K562 (cell line): ENCODE data around the gene NKIRAS2.

Experiments
- CTCF ChIP-seq, 3 experiments: IDR thresholded peaks in 2 of 3; conservative IDR thresholded peaks in 1 of 3; 2 replicates each; pipeline ENCODE4 v1.5.1; 2011 to 2012; ENCODE audit warnings: low read length in 3 of 3, mild to moderate bottlenecking in 3 of 3, control low read depth in 2 of 3, improper control_type of control experiment in 1 of 3, inconsistent platforms in 1 of 3, low read depth in 1 of 3, mixed read lengths in 1 of 3, moderate library complexity in 1 of 3; ENCODE audit not compliant: insufficient read depth in 2 of 3
- NR2C2 ChIP-seq, 2 experiments: fragments of 200-800 bp in 1 of 2; sonication (Bioruptor generic) in 1 of 2; sonication (generic) in 1 of 2; formaldehyde crosslinking in 1 of 2; IDR thresholded peaks; 2 replicates each; pipeline versions ENCODE4 v1.6.1 to v1.8.0; 2016 to 2022; ENCODE audit warnings: mild to moderate bottlenecking in 1 of 2, missing compliant biosample characterization in 1 of 2, missing genetic modification characterization in 1 of 2, missing genetic modification reagents in 1 of 2
- PATZ1 ChIP-seq: fragments of 250-450 bp; sonication (Bioruptor Pico); IDR thresholded peaks from 2 replicates; pipeline ENCODE4 v1.5.0; 2020; ENCODE audit warnings: mild to moderate bottlenecking, borderline replicate concordance
- TAF15 ChIP-seq: fragments of 200-400 bp; formaldehyde crosslinking; IDR thresholded peaks from 2 replicates; pipeline ENCODE4 v1.6.1; 2017; ENCODE audit warnings: mild to moderate bottlenecking, low read depth, low read length, moderate library complexity
- ZNF121 ChIP-seq: sonication (generic); formaldehyde crosslinking; conservative IDR thresholded peaks from 2 replicates; pipeline ENCODE4 v1.8.0; 2022; ENCODE audit warnings: missing genetic modification reagents

GRCh38 chr17:42018339-42018738 is 1.6 kb upstream of the NKIRAS2 start:
- TF ChIP-seq PATZ1 (CRISPR knock-in tag), result no peak
- no peak for TF ChIP-seq ZNF121 (CRISPR knock-in tag)
- TF ChIP-seq CTCF (IDR thresholded peaks at IDR 0.05 in 2 of 3, conservative IDR thresholded peaks at IDR 0.05 in 1 of 3; ENCODE audit: insufficient read depth in 2 of 3, low read depth in 1 of 3, low read length in 3 of 3), result no peak
- TF ChIP-seq NR2C2 (CRISPR knock-in tag; IDR thresholded peaks at IDR 0.05), result no peak
- TF ChIP-seq NR2C2 (tag; IDR thresholded peaks at IDR 0.05), result no peak
- no peak for TF ChIP-seq TAF15
